WTC11 (cell line): Measurements from ENCODE around the gene CFAP20. TPM values are rescaled to one million over a fixed set of nuclear protein-coding genes. Genes with fewer than 3 reads are reported as not detected.

Experiments used
- ATAC-seq: fragments of 200-7000 bp; cut with Tn5 transposase; 2 replicates; pipeline ENCODE4 v1.10.0; 2021; ENCODE audit warnings: mild to moderate bottlenecking, moderate library complexity
- CTCF ChIA-PET: fragments of 300-600 bp; sonication (Branson Sonifier 250); formaldehyde crosslinking; loops from one replicate; lab custom pipeline; 2021; ENCODE audit warnings: antibody characterized with exemption; lab: Charles Lee
- POLR2A ChIA-PET: fragments of 350-600 bp; sonication (Branson Sonifier 250); formaldehyde crosslinking; loops from one replicate; lab custom pipeline; 2021; ENCODE audit warnings: antibody characterized with exemption; lab: Charles Lee
- DNase-seq: peaks from one replicate; pipeline ENCODE4 v3.0.0; 2021; ENCODE audit warnings: low spot score
- H3K27ac Mint-ChIP-seq: 2 replicates; pipeline ENCODE4 v1.8.0; 2021; ENCODE audit warnings: mixed read lengths
- H3K27me3 Mint-ChIP-seq: 2 replicates; pipeline ENCODE4 v1.8.0; 2021; ENCODE audit warnings: low read depth, mild to moderate bottlenecking, moderate library complexity, mixed read lengths
- H3K36me3 Mint-ChIP-seq: 2 replicates; pipeline ENCODE4 v1.8.0; 2021; ENCODE audit warnings: mixed read lengths
- H3K4me1 Mint-ChIP-seq: 2 replicates; pipeline ENCODE4 v1.8.0; 2022; ENCODE audit warnings: mixed read lengths
- H3K4me3 Mint-ChIP-seq: 2 replicates; pipeline ENCODE4 v1.8.0; 2021; ENCODE audit warnings: mild to moderate bottlenecking, moderate library complexity, mixed read lengths
- H3K9me3 Mint-ChIP-seq: 2 replicates; pipeline ENCODE4 v1.8.0; 2021; ENCODE audit warnings: mixed read lengths
- AR ChIP-seq: fragments of 250-450 bp; sonication (Bioruptor Pico); IDR thresholded peaks from 2 replicates; pipeline ENCODE4 v1.9.0; 2021; ENCODE audit warnings: mild to moderate bottlenecking
- ATF2 ChIP-seq: sonication (generic); formaldehyde crosslinking; IDR thresholded peaks from 2 replicates; pipeline ENCODE4 v1.8.1; 2022; ENCODE audit warnings: low read depth, missing genetic modification reagents, borderline replicate concordance
- CBFB ChIP-seq: sonication (generic); formaldehyde crosslinking; IDR thresholded peaks from 2 replicates; pipeline ENCODE4 v1.8.1; 2022; ENCODE audit warnings: mild to moderate bottlenecking, low read depth, missing genetic modification reagents
- JAZF1 ChIP-seq: fragments of 250-450 bp; sonication (Bioruptor Pico); IDR thresholded peaks from 2 replicates; pipeline ENCODE4 v1.9.0; 2021; ENCODE audit warnings: moderate library complexity, mild to moderate bottlenecking, inconsistent platforms
- KAT7 ChIP-seq: sonication (generic); formaldehyde crosslinking; IDR thresholded peaks from 2 replicates; pipeline ENCODE4 v1.8.1; 2023; ENCODE audit warnings: missing genetic modification reagents, mild to moderate bottlenecking, borderline replicate concordance
- MAX ChIP-seq: sonication (generic); formaldehyde crosslinking; IDR thresholded peaks from 2 replicates; pipeline ENCODE4 v1.8.0; 2022; ENCODE audit warnings: mild to moderate bottlenecking, missing genetic modification reagents
- NFATC4 ChIP-seq: fragments of 250-450 bp; sonication (Bioruptor Pico); IDR thresholded peaks from 2 replicates; pipeline ENCODE4 v1.9.0; 2021; ENCODE audit warnings: mild to moderate bottlenecking
- NFE2L1 ChIP-seq: sonication (generic); formaldehyde crosslinking; IDR thresholded peaks from 2 replicates; pipeline ENCODE4 v1.8.1; 2023; ENCODE audit warnings: missing genetic modification reagents
- NR3C1 ChIP-seq: sonication (generic); formaldehyde crosslinking; conservative IDR thresholded peaks from 2 replicates; pipeline ENCODE4 v1.8.1; 2023; ENCODE audit warnings: low read depth, mild to moderate bottlenecking, missing genetic modification reagents
- PRDM15 ChIP-seq: sonication (generic); formaldehyde crosslinking; IDR thresholded peaks from 2 replicates; pipeline ENCODE4 v1.8.0; 2022; ENCODE audit warnings: missing genetic modification reagents
- SOX15 ChIP-seq: fragments of 250-450 bp; sonication (Bioruptor Pico); IDR thresholded peaks from 2 replicates; pipeline ENCODE4 v1.9.0; 2021; ENCODE audit warnings: mild to moderate bottlenecking
- STAT6 ChIP-seq: sonication (generic); formaldehyde crosslinking; conservative IDR thresholded peaks from 2 replicates; pipeline ENCODE4 v1.8.1; 2023; ENCODE audit warnings: mild to moderate bottlenecking, low read depth, missing genetic modification reagents, moderate library complexity
- TEAD4 ChIP-seq: sonication (generic); formaldehyde crosslinking; IDR thresholded peaks from 2 replicates; pipeline ENCODE4 v1.8.0; 2022; ENCODE audit warnings: mild to moderate bottlenecking, missing genetic modification reagents
- ZBTB21 ChIP-seq: sonication (generic); formaldehyde crosslinking; IDR thresholded peaks from 2 replicates; pipeline ENCODE4 v1.8.1; 2023; ENCODE audit warnings: mild to moderate bottlenecking, missing genetic modification reagents, borderline replicate concordance
- ZNF121 ChIP-seq: sonication (generic); formaldehyde crosslinking; IDR thresholded peaks from 2 replicates; pipeline ENCODE4 v1.8.0; 2023; ENCODE audit warnings: missing genetic modification reagents
- ZNF232 ChIP-seq: sonication (generic); formaldehyde crosslinking; IDR thresholded peaks from 2 replicates; pipeline ENCODE4 v1.8.0; 2022; ENCODE audit warnings: mild to moderate bottlenecking, missing genetic modification reagents
- ZNF263 ChIP-seq: sonication (generic); formaldehyde crosslinking; IDR thresholded peaks from 2 replicates; pipeline ENCODE4 v1.8.1; 2022; ENCODE audit warnings: low read depth, mild to moderate bottlenecking, moderate library complexity, missing genetic modification reagents
- ZNF425 ChIP-seq: fragments of 250-450 bp; sonication (Bioruptor Pico); conservative IDR thresholded peaks from 2 replicates; pipeline ENCODE4 v1.9.0; 2021; ENCODE audit warnings: mild to moderate bottlenecking
- total RNA-seq: library from RNA; stranded (reverse); gene quantifications from 3 replicates; pipeline ENCODE4 v1.2.3, GENCODE V29; 2021

CFAP20 gene
- total RNA-seq, 1 experiment from 2014 or later = 41.9 TPM

- Mint-ChIP-seq H3K9me3 (no peaks in the 10 kb centered on the region), H3K27me3 (no peaks in the 10 kb centered on the region), H3K27ac (no peak overlapping the region), H3K4me1 (peaks cover 29% of the 10 kb centered on the region), H3K36me3 (no peaks in the 10 kb centered on the region), H3K4me3 (peak overlapping the region; percentile 87)
- ChIA-PET CTCF (interaction anchor here (0.9 to 3.3 kb wide), 12 partner anchors 20 to 210 kb away, joined by 3 to 15 read pairs (median 5); partner anchors contain the start of gene MMP15), POLR2A (interaction anchor here (2.9 kb wide), 1 partner anchor 100 kb away, joined by 29 read pairs; the partner anchor contains the start of gene MMP15)
- no peak for ATAC-seq
- TF ChIP-seq MAX (CRISPR knock-in tag) (no peak), ZNF121 (CRISPR knock-in tag) (no peak), CBFB (CRISPR knock-in tag) (no peak), STAT6 (CRISPR knock-in tag) (no peak)
- DNase-seq = no peak
Measured at GRCh38 chr16:58127033-58127556, 2.1 kb downstream of the CFAP20 start.

GRCh38 chr16:58126451-58126961, 2.7 kb downstream of the CFAP20 start:
- H3K4me1 Mint-ChIP-seq = peaks cover 34% of the 10 kb centered on the region
- TF ChIP-seq NFE2L1 (CRISPR knock-in tag) (no peak), ZNF232 (CRISPR knock-in tag) (no peak), ZBTB21 (CRISPR knock-in tag) (no peak), NFATC4 (CRISPR knock-in tag) (no peak), AR (CRISPR knock-in tag) (no peak), ZNF425 (CRISPR knock-in tag) (no peak), NR3C1 (CRISPR knock-in tag) (no peak), TEAD4 (no peak), JAZF1 (CRISPR knock-in tag) (no peak), ZNF263 (CRISPR knock-in tag) (no peak), KAT7 (no peak), ATF2 (no peak), ZNF121 (CRISPR knock-in tag) (no peak), SOX15 (CRISPR knock-in tag) (no peak), PRDM15 (CRISPR knock-in tag) (no peak)
- TF ChIP-seq, all 79 proteins: peak for 0
- ATAC-seq = no peak
- Mint-ChIP-seq H3K4me3 (no peak overlapping the region), H3K27ac (no peak overlapping the region), H3K27me3 (no peaks in the 10 kb centered on the region), H3K9me3 (no peaks in the 10 kb centered on the region), H3K36me3 (no peaks in the 10 kb centered on the region)
- CTCF ChIA-PET = interaction anchor here (1.0 to 3.3 kb wide), 10 partner anchors 19 to 210 kb away, joined by 3 to 15 read pairs (median 5); partner anchors contain the start of gene MMP15
- DNase-seq = no peak
- POLR2A ChIA-PET = no interaction called here
